DOHH2 (cell line): Measurements from ENCODE around the gene CCDC88B.

Source experiments
- EZH2phosphoT487 ChIP-seq: fragments of 200-600 bp; sonication (generic); IDR thresholded peaks from 2 replicates; pipeline ENCODE4 v1.6.1; 2017; ENCODE audit warnings: borderline replicate concordance, mild to moderate bottlenecking, antibody characterized with exemption, low read length, moderate library complexity, mixed read lengths
- TF ChIP-seq, protein P1 (sequence below): fragments of 200-600 bp; sonication (generic); IDR thresholded peaks from one replicate; pipeline ENCODE4 v1.5.1; 2014; ENCODE audit warnings: antibody characterized with exemption, mild to moderate bottlenecking, low read depth, low read length; ENCODE audit not compliant: poor library complexity, severe bottlenecking

GRCh38 chr11:64367931-64368672 lies 28.1 kb downstream of the CCDC88B start:
- TF ChIP-seq, protein P1, sequence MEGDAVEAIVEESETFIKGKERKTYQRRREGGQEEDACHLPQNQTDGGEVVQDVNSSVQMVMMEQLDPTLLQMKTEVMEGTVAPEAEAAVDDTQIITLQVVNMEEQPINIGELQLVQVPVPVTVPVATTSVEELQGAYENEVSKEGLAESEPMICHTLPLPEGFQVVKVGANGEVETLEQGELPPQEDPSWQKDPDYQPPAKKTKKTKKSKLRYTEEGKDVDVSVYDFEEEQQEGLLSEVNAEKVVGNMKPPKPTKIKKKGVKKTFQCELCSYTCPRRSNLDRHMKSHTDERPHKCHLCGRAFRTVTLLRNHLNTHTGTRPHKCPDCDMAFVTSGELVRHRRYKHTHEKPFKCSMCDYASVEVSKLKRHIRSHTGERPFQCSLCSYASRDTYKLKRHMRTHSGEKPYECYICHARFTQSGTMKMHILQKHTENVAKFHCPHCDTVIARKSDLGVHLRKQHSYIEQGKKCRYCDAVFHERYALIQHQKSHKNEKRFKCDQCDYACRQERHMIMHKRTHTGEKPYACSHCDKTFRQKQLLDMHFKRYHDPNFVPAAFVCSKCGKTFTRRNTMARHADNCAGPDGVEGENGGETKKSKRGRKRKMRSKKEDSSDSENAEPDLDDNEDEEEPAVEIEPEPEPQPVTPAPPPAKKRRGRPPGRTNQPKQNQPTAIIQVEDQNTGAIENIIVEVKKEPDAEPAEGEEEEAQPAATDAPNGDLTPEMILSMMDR: no peak
- no peak for TF ChIP-seq EZH2phosphoT487
